SU-DHL-6 (cell line): Measurements from ENCODE around the gene TXNDC11.

Experiments
- H2AFZ ChIP-seq: fragments of 200-600 bp; sonication (generic); 2 replicates; pipeline ENCODE4 v1.6.1; 2014; ENCODE audit warnings: low read depth, mild to moderate bottlenecking, moderate library complexity, mixed read lengths, antibody characterized with exemption, low read length; ENCODE audit not compliant: severe bottlenecking
- H3F3A ChIP-seq: fragments of 200-600 bp; shearing (Covaris generic); 2 replicates; pipeline ENCODE4 v1.6.0; 2016; ENCODE audit warnings: antibody characterized with exemption, mild to moderate bottlenecking; ENCODE audit not compliant: insufficient read depth
- H3K27ac ChIP-seq: fragments of 200-600 bp; sonication (generic); 2 replicates; pipeline ENCODE4 v1.5.1; 2016; ENCODE audit warnings: low read depth, mild to moderate bottlenecking, low read length, moderate library complexity, mixed read lengths
- H3K27me3 ChIP-seq: fragments of 200-600 bp; sonication (generic), shearing (Covaris generic); 2 replicates; pipeline ENCODE4 v1.6.0; 2014; ENCODE audit warnings: mild to moderate bottlenecking, low read length
- H3K36me3 ChIP-seq: fragments of 200-600 bp; sonication (generic); 2 replicates; pipeline ENCODE4 v1.6.1; 2014; ENCODE audit warnings: mild to moderate bottlenecking, low read length, mixed read lengths
- H3K4me2 ChIP-seq: fragments of 300-600, 200-600 bp; shearing (Covaris generic), sonication (generic); 2 replicates; pipeline ENCODE4 v1.6.0; 2014; ENCODE audit warnings: low read length, low read depth, mild to moderate bottlenecking; ENCODE audit not compliant: poor library complexity, severe bottlenecking
- H3K4me3 ChIP-seq: fragments of 200-600 bp; sonication (generic); 2 replicates; pipeline ENCODE4 v1.5.1; 2014; ENCODE audit warnings: antibody characterized with exemption, low read length, mild to moderate bottlenecking, mixed read lengths; ENCODE audit not compliant: insufficient read depth, poor library complexity, severe bottlenecking
- H3K79me2 ChIP-seq: fragments of 200-600 bp; sonication (generic); 2 replicates; pipeline ENCODE4 v1.6.1; 2014; ENCODE audit warnings: mild to moderate bottlenecking, low read length, moderate library complexity; ENCODE audit not compliant: insufficient read depth
- H3K9ac ChIP-seq: fragments of 200-600 bp; sonication (generic); 2 replicates; pipeline ENCODE4 v1.7.0; 2014; ENCODE audit warnings: mild to moderate bottlenecking, low read length
- H3K9me2 ChIP-seq: fragments of 200-600 bp; sonication (generic); replicated peaks from 2 replicates; pipeline ENCODE4 v1.6.1; 2014; ENCODE audit warnings: low read length; ENCODE audit not compliant: insufficient read depth
- H3K9me3 ChIP-seq: fragments of 200-600 bp; sonication (generic); 2 replicates; pipeline ENCODE4 v1.6.1; 2014; ENCODE audit warnings: low read length, mixed read lengths; ENCODE audit not compliant: insufficient read depth
- H4K20me1 ChIP-seq: fragments of 200-600 bp; sonication (generic); 2 replicates; pipeline ENCODE4 v1.6.1; 2014; ENCODE audit warnings: low read depth, mild to moderate bottlenecking, antibody characterized with exemption, low read length, moderate library complexity, mixed read lengths
- CTCF ChIP-seq: fragments of 200-600 bp; sonication (generic); IDR thresholded peaks from one replicate; pipeline ENCODE4 v1.5.1; 2017; ENCODE audit warnings: antibody characterized with exemption, mild to moderate bottlenecking, low read length, moderate library complexity; ENCODE audit not compliant: insufficient read depth, poor library complexity, severe bottlenecking
- EZH2phosphoT487 ChIP-seq: fragments of 200-600 bp; sonication (generic), shearing (Covaris generic); conservative IDR thresholded peaks from 2 replicates; pipeline ENCODE4 v1.6.1; 2018; ENCODE audit warnings: mild to moderate bottlenecking, antibody characterized with exemption, low read length, moderate library complexity, mixed read lengths

TXNDC11 gene

GRCh38 chr16:11635113-11635652 is 107.5 kb downstream of the TXNDC11 start:
- no peaks in the 10 kb centered on the region for H3K9me3 ChIP-seq
- TF ChIP-seq EZH2phosphoT487 (no peak), CTCF (no peak)
- H3K79me2 ChIP-seq: no peaks in the 10 kb centered on the region
- no peak overlapping the region for H3K9ac ChIP-seq
- H3K9me2 ChIP-seq: no peaks in the 10 kb centered on the region
- no peaks in the 10 kb centered on the region for H4K20me1 ChIP-seq
- H3K27me3 ChIP-seq: no peaks in the 10 kb centered on the region
- no peak overlapping the region for H3K4me2 ChIP-seq
- no peaks in the 10 kb centered on the region for H3K36me3 ChIP-seq
- H3K4me3 ChIP-seq: no peak overlapping the region
- H3F3A ChIP-seq: no peaks in the 10 kb centered on the region
- no peak overlapping the region for H2AFZ ChIP-seq
- H3K27ac ChIP-seq: no peak overlapping the region

GRCh38 chr16:11634312-11634711 is 108.3 kb downstream of the TXNDC11 start:
- H3K27me3 ChIP-seq: no peaks in the 10 kb centered on the region
- no peak overlapping the region for H3K4me2 ChIP-seq
- no peak overlapping the region for H3K27ac ChIP-seq
- no peaks in the 10 kb centered on the region for H4K20me1 ChIP-seq
- H3F3A ChIP-seq: no peaks in the 10 kb centered on the region
- H3K9me3 ChIP-seq: no peaks in the 10 kb centered on the region
- TF ChIP-seq CTCF (no peak), EZH2phosphoT487 (no peak)
- no peak overlapping the region for H3K4me3 ChIP-seq
- H2AFZ ChIP-seq: no peak overlapping the region
- no peak overlapping the region for H3K9ac ChIP-seq
- no peaks in the 10 kb centered on the region for H3K79me2 ChIP-seq
- no peaks in the 10 kb centered on the region for H3K9me2 ChIP-seq
- no peaks in the 10 kb centered on the region for H3K36me3 ChIP-seq

- Histone ChIP-seq H3K4me2 (no peak overlapping the region), H3K79me2 (no peaks in the 10 kb centered on the region), H3K27me3 (no peaks in the 10 kb centered on the region), H2AFZ (no peak overlapping the region), H3F3A (no peaks in the 10 kb centered on the region), H3K36me3 (no peaks in the 10 kb centered on the region), H3K27ac (no peak overlapping the region), H3K9me3 (no peaks in the 10 kb centered on the region), H3K4me3 (no peak overlapping the region), H3K9me2 (no peaks in the 10 kb centered on the region), H4K20me1 (no peaks in the 10 kb centered on the region), H3K9ac (no peak overlapping the region)
- TF ChIP-seq CTCF (no peak), EZH2phosphoT487 (no peak)
These were observed 109.5 kb downstream of the TXNDC11 start for GRCh38 chr16:11633113-11633512.
